NOMO-1 treated with dmso at 0.1 percent for 144 hours (cell line): ENCODE results near the gene RNF11.
A peak's percentile ranks its signal among the peaks of the same experiment; 100 is the strongest.

Source experiments
- DNase-seq: peaks from one replicate; lab custom pipeline; 2025; ENCODE audit not compliant: unreplicated experiment; lab: John Stamatoyannopoulos, UW

RNF11 gene

DNA sequence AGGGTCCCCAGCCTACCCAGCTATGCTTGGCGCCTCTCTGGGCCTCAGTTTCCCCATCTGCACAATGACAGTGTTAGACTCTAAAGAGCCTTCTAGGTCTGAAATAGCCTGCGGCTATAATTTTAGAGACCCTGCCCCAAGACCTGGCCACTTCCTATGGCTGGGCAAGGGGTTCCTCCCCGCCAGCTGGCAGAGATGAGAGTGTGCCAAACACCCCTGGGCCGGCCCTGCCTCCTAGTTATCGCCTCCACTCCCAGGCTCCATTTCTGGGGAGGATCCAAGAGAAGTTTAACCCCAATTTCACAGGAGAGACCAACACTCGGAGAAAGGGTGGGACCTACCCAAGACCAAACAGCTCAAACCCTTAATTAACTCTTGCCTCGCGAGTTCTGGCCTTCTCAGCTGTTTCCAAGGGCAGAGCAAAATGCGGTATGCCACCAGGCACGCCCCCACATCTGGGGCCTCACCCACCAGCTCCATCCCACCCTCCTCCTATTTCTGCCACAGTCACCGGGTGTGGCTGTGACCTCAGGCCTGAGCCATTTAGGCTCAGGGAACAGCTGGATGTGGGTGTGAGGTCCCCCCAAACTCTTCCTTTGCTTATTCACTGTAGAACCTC is 58.6 kb downstream of the RNF11 start:
- DNase-seq: no peak

GRCh38 chr1:51295926-51296325 is 59.9 kb downstream of the RNF11 start:
- no peak for DNase-seq

DNA sequence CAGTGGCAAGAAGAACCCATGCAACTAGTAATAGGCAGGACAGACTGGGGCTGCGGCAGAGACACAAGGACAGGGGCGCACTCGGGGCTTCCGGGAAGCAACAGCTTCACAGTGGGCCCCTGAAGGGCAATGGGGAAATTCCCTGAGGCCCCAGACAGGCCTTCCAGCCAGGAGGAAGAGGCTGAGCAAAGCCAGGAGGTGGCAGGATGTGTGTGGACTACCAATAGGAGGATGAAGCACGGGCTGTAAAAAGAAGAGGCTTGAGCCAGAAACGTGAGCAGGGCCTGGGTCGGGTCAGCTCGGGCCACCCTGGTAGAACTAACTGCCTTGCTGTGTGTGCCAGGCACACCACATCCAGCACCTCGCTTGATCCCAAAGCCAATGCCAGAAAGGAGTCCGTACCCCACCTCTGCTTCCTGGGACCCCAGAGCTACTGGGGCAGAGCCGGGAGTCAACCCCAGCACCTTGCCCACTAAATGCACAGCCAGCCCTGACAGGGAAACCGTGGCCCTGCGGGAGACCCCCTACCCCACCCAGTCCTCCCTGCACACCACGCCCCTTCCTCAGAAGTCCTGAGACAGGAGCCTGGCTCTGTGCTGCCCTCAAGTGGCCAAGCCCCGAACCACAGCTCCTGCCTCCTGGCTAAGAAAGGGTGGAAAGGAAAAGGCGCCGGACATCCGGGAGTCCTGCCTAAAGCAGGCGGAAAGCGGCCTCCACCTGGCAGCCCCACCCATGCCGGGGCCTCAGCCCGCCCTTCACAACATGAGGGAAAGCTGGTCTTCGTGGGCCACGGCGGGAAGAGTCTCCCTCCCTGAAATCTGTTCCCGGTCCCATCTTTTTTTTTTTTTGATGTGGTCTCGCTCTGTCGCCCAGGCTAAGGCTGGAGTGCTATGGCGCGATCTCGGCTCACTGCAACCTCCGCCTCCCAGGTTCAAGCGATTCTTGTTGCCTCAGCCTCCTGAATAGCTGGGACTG is 60.6 kb downstream of the RNF11 start:
- peak; percentile 38 for DNase-seq

DNA sequence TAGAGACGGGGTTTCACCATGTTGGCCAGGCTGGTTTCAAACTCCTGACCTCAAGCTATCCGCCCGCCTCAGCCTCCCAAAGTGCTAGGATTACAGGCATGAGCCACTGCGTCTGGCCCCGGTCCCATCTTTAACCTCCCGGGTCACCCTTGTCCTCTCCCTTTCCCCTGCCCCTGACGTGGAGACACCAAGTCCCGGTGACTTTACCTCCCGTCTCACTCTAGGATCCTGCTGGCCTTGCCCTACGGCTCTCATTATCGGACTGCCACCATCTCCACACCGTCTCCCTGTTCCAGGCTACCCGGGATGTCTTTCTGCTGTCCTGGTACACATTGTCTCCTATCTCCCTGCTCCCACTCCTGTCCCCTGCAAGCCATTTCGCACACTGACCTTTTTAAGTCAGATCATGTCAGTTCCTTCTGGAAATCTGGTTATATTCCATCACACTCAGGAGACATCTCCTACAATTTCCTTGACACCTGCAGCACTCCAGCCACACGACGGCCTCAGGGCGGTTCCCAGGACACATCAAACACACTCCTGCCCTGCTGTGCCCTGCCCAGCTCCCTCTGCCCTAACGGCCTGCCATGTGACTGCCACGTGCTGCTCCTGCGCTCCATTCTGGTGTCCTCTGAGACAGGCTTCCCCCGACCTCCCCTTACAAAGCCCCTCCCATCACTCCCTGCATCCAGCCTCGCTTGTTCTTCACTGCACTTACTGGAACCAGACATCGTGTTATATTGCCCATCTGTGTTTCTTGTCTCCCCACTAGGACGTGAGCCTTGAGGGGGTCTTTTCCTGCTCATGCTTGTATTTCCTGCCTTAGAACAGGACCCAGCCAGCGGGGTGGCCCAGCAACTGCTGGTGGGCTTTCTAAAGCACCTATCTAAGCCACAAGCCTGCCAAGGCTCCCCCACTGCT is 61.6 kb downstream of the RNF11 start:
- no peak for DNase-seq

GRCh38 chr1:51298322-51298705 is 62.2 kb downstream of the RNF11 start:
- DNase-seq: no peak

- DNase-seq: no peak
Measured at GRCh38 chr1:51299185-51299885, 63.3 kb downstream of the RNF11 start.

- DNase-seq: no peak
Measured at GRCh38 chr1:51299981-51300670, 64.1 kb downstream of the RNF11 start.

DNA sequence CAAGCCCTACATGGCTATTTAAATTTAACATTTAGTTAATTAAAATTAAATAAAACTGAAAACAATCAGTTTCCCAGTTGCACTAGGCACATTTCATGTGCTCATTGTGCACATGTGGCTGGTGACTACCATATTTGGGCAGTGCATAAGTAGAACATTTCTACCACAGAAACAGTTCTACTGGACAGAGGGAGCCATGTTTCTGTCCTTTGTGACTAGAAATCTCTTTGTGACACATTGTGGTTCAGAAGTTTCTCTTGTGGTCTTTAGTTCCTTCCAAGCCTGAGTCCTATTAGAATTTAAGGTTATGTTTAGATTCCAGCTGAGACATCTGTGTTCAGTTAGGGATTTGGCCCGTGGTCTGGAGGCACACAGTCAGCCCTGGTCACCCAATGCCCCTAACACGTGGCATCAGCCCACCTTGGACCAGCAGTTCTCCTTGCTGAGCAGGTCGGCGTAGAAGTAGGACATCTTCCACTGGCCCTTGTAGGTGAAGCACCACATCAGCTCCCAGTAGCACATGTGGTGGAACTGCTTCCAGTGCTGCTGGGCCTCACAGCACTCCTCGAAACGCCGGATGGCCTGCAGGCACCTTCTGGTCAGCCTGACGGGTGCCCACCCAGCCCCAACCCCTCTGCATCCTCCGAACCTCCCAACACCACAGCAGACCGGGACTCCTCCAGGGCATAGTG is 65.2 kb downstream of the RNF11 start:
- DNase-seq: no peak

- DNase-seq: no peak
Measured at GRCh38 chr1:51301844-51302162, 65.7 kb downstream of the RNF11 start.

DNA sequence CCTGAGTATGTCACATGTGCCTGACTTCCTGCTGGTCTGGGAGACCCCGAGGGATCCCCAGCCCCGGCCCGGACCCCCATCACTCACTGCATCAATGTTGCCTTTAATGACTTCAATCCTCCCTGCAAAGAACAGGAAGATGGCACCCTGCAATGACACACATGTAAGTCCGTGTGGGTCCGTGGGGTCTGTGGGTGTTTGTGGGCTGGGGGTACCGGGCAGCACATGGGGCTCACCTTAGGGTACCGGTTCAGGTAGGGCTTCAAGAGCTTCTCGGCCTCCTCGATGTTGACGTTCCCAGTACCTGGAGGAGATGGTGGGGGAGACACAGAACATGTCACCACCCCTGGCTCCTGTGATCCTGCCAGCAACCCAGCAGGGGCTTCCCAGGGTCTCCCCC is 66.2 kb downstream of the RNF11 start:
- no peak for DNase-seq

DNA sequence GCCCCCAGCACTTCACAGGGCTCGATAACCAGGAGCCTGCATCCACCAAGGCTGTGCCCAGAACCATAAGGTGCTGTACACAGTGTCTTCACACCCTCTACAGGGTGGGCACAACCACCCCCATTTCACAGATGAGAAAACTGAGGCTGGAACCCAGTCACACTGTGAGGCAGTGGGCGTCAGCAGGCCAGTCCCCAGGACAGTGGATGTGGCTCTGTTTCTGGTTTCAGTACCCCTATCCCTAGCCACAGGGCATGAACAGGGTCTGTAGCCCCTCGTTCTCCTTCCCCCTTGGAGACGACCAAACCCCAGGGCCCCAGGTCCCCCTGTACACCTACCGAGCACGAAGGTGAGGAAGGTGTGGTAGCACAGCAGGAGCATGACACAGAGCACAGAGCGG is 66.7 kb downstream of the RNF11 start:
- no peak for DNase-seq

- DNase-seq: no peak
Measured at GRCh38 chr1:51303315-51303714, 67.2 kb downstream of the RNF11 start.

- DNase-seq: no peak
Measured at GRCh38 chr1:51303751-51304251, 67.7 kb downstream of the RNF11 start.

- DNase-seq: no peak
Measured at GRCh38 chr1:51304360-51304759, 68.3 kb downstream of the RNF11 start.

GRCh38 chr1:51305371-51305823 is 69.3 kb downstream of the RNF11 start:
- no peak for DNase-seq

GRCh38 chr1:51306950-51307349 is 70.9 kb downstream of the RNF11 start:
- DNase-seq: no peak

DNA sequence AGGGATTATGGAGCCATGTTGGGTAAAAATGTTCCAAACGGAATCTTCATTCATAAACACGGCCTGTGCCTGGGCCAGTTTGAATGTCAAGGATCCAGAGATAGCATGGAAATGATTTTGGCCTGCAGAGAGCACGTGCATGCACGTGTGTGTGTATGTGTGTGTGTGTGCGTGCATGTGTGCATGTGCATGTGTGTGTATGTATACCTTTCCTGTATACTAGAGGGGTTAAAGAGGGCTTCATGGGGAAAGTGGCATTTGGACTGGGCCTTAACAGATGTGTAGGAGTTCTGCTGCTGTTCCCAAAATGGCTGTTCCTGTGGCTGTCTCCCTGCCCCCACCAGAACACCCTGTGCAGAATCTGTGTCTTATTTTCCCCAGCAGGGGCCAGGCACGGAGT is 72.6 kb downstream of the RNF11 start:
- no peak for DNase-seq

DNA sequence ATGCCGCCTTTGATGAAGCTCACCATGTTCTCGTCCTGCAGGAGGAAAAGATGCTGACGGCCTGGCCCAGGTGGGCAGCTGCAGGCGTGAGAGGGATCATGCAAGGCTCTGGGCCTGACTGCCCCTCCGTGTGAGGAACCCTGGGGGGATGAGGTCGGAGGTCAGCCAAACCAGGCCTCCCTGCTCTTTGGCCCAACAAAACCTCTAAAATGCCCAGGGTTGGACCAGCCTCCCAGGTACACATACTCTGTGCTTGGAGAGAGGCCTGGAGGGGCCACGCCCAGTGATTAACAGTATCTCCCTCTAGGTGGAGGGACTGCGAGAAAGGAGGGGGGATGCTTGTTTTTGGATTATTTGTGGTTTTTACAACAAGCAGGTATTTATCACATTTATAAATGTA is 73.2 kb downstream of the RNF11 start:
- no peak for DNase-seq

DNA sequence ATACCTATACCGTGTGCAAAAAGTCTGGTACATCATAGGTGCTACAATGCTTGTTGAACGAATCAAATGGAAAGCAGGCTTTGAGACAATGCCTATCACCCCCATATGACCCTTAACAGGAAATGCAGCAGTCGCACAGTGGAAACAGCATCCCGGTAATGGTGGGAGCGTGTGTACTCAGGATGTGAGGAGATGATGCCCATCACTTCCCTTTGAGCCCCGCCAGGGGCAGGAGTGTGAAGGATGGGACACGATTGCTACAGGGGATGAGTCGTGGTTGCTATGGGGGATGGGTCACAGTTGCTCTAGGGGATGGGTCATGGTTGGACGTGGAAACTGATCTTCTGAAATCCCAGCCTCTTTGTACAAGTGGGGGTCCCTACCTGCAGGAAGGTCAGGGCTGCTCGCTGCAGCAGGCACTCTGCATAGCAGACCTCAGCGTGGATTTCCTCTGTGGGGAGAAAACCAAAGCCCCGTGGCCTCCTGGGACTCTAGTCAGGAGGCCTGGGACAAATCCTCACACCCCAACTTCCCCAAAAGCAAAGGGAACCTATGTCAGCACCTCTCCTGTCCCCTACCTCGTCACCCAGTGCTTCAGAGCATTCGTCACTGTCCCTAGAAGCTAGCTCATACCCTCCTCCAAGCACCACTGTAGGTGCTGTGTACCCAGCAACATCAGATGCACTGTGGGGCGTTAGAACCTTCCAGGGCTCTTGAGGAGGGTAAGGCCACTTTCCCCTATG is 75.0 kb downstream of the RNF11 start:
- no peak for DNase-seq
